ENCODE measurements around the gene SEMA3G.

GRCh38 chr3:52400275-52400793, 44.6 kb downstream of the SEMA3G start:
- no peak for TF ChIP-seq CTCF (conservative IDR thresholded peaks at IDR 0.05 in 1 of 2, IDR thresholded peaks at IDR 0.05 in 1 of 2; ENCODE audit: low read depth in 1 of 2, low read length in 2 of 2)
- TF ChIP-seq EZH2 (IDR thresholded peaks at IDR 0.05; ENCODE audit: low read length, missing control alignments): no peak
